ENCODE data around the gene SUPT16H. TPM values are rescaled to one million over a fixed set of nuclear protein-coding genes. Genes with fewer than 3 reads are reported as not detected.

SUPT16H gene
- polyA plus RNA-seq, 1 donor: 71.7 TPM

- DNase-seq (ENCODE audit: low read depth): no peak
These were observed 81.6 kb downstream of the SUPT16H start for GRCh38 chr14:21302013-21302835.

Other genes with a start within 250 kb of the SUPT16H start
- not detected for gene OR5AU1, start 228.0 kb downstream of the SUPT16H start, polyA plus RNA-seq (ENCODE audit: insufficient read length)
- gene HNRNPC, start 114.6 kb downstream of the SUPT16H start, polyA plus RNA-seq (ENCODE audit: insufficient read length): 401 TPM
- 0.82 TPM for gene RPGRIP1, start 103.9 kb downstream of the SUPT16H start, polyA plus RNA-seq (ENCODE audit: insufficient read length)
- 38.0 TPM for gene CHD8, start 72.1 kb upstream of the SUPT16H start, polyA plus RNA-seq (ENCODE audit: insufficient read length)
- gene RAB2B, start 92.9 kb upstream of the SUPT16H start, polyA plus RNA-seq (ENCODE audit: insufficient read length): 19.0 TPM
- 38.5 TPM for gene TOX4, start 93.2 kb upstream of the SUPT16H start, polyA plus RNA-seq (ENCODE audit: insufficient read length)
- gene METTL3, start 127.3 kb upstream of the SUPT16H start, polyA plus RNA-seq (ENCODE audit: insufficient read length): 44.8 TPM
- 10.5 TPM for gene SALL2, start 142.3 kb upstream of the SUPT16H start, polyA plus RNA-seq (ENCODE audit: insufficient read length)
- gene OR10G3, start 196.1 kb upstream of the SUPT16H start, polyA plus RNA-seq (ENCODE audit: insufficient read length): not detected